MG63 (cell line): ENCODE measurements around the gene IRF1. TPM values are rescaled to one million over a fixed set of nuclear protein-coding genes. Genes with fewer than 3 reads are reported as not detected.

Experiments
- DNase-seq: peaks from one replicate; pipeline ENCODE4 v3.0.0-alpha.2; 2020
- H3K27me3 ChIP-seq: fragments of 250-450 bp; sonication (Bioruptor Pico); 2 replicates; pipeline ENCODE4 v1.5.1; 2020; ENCODE audit warnings: mild to moderate bottlenecking, moderate library complexity
- H3K36me3 ChIP-seq: fragments of 250-450 bp; sonication (Bioruptor Pico); 2 replicates; pipeline ENCODE4 v1.5.1; 2020; ENCODE audit warnings: mild to moderate bottlenecking, moderate library complexity
- H3K4me3 ChIP-seq: fragments of 250-450 bp; sonication (Bioruptor Pico); 2 replicates; pipeline ENCODE4 v1.5.1; 2020; ENCODE audit warnings: mild to moderate bottlenecking, moderate library complexity
- H3K9me3 ChIP-seq: fragments of 250-450 bp; sonication (Bioruptor Pico); 2 replicates; pipeline ENCODE4 v1.5.1; 2020; ENCODE audit warnings: mild to moderate bottlenecking, moderate library complexity
- total RNA-seq: library from RNA; depleted of rRNA; stranded (reverse); fragments of >200 nt; shearing (Covaris generic); gene quantifications from 2 replicates; pipeline ENCODE4 v1.2.3, GENCODE V29; 2014; ENCODE audit warnings: low replicate concordance

Gene IRF1
- total RNA-seq, 1 experiment from 2014 or later, result 34.7 TPM

DNA sequence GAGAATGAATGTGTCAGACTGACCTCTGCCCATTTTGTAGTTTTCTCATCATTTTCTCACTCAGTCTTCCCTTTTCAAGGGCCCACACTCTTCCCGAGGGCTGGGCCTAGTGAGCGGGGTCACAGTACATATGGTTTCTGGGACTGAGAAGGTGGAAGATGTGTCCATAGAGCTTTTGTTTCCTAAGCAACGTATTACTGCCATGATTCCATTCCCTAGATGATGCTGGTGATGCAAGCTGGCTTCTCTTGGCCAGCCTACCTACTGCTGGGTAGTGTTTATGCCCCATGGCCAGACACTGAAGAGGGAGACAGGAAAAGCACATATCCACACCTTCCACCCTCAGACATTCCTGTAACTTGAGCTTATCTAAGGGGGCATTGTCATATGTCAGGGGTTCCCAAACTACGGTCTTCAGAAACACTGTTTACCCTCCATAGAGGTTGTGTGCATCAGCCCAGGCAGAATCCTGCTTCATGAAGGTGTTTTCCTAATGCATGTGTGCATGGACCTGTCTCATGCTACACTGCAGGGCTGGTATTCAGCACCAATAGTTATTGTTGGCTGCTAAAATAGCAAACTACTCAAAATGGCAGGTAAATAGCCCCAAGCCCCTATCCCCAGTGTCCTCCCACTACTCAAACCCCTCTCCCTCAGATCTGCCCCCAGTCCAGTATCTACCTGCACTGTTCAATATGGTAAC, 9.5 kb downstream of the IRF1 start:
- DNase-seq, result no peak
- Histone ChIP-seq H3K36me3 (peaks cover 32% of the 10 kb centered on the region), H3K27me3 (no peaks in the 10 kb centered on the region), H3K4me3 (no peak overlapping the region), H3K9me3 (no peaks in the 10 kb centered on the region)

DNA sequence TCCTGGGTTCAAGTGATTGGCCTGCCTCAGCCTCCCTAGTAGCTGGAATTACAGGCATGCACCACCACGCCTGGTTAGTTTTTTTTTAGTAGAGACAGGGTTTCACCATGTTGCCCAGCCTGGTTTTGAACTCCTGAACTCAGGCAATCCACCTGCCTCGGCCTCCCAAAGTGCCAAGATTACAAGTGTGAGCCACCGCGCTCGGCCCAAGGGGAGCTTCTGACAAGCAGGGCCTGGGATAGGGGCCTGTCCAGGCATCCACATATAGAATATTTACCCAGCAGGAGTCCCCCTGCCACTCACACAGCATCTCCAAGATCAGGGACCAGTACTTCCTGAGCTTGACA, 10.1 kb downstream of the IRF1 start:
- Histone ChIP-seq H3K4me3 (no peak overlapping the region), H3K27me3 (no peaks in the 10 kb centered on the region), H3K9me3 (no peaks in the 10 kb centered on the region), H3K36me3 (peaks cover 27% of the 10 kb centered on the region)
- DNase-seq, result no peak

DNA sequence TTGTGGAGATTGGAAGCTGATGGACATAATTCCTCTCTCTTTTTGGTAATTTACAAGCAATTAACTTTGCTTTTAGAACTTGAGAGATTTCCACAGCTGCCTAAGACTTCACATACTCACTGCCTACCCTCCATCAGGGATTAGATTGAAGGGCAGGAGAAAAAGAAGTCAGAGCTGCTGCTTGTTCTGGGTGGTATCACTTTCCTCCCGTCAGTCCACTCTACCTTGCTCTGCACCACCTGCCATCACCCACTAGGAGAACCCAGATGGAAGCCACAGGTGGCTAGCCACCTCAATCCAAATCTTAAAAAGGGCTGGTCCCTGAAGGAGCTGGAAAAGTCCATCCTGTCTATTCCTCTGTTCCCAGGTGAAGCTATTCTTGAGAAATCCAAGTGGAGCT, 10.5 kb downstream of the IRF1 start:
- H3K9me3 ChIP-seq, result no peaks in the 10 kb centered on the region
- H3K27me3 ChIP-seq, result no peaks in the 10 kb centered on the region
- peaks cover 23% of the 10 kb centered on the region for H3K36me3 ChIP-seq
- H3K4me3 ChIP-seq, result no peak overlapping the region
- DNase-seq, result no peak

DNA sequence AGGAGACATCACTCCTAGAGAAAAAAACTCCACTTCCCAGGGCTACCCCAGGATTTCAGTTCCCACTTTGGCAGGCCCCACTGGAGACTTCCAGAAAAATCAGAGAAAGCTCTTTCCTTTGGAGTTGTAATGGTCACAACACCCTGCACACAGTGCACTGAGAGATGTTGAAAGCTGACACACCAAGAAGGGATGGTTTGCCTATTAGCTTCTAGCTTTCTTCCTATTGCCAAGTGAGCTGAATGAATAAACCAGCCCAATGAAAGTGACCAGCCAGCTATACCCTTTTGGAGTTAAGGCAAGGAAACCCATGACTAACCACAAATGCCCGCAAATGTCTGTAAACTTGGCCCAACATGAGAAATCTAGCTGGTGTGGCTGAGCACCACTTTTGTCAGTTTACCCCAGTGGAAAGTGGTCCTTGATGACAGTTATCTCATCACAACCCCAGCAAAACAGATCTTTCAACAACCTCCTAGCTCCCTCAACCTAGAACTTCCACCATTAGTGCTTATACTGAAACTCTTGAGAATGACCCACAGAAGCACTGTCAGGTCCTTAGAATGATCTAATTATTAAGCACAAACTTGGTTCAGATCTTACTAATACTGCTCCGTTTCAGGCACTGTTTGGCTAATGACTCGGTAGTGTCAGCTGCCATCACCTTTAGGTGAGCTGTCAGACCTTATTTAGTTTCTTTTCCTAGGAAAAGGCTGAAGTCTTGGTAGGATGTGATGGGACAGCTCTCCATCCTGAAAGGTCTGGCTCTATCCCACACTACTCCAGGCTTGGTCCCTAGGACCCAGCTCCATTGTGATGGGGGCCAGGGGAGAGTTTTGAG, 11.2 kb downstream of the IRF1 start:
- peak; percentile 27 for DNase-seq
- Histone ChIP-seq H3K9me3 (no peaks in the 10 kb centered on the region), H3K36me3 (peaks cover 17% of the 10 kb centered on the region)

DNA sequence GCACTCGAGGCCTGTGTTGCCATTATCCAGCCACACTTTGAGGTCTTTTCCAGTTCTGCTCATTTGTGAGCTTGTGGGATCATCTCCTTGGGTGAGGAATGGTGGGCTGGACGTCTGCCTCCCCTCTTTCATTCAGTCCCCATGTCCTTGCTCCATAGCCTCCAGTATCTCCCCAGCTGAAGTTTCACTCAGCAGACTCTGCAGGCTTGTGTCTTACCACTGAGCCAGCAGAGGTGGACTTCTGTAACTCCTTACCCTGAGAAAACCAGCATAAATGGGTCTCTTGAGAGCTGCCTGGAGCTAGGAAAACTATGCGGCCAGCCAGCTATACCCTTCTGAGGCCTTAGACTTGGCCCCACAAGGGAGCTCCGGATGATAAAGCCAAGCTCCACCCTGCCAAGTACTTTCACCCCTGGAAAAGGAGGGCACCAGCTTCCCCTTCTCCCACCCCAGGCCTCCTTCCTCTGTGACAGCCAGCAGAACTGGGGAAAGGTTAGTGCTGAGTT, 12.2 kb downstream of the IRF1 start:
- Histone ChIP-seq H3K27me3 (no peaks in the 10 kb centered on the region), H3K9me3 (no peaks in the 10 kb centered on the region), H3K4me3 (no peak overlapping the region), H3K36me3 (peaks cover 8% of the 10 kb centered on the region)
- no peak for DNase-seq

More for the DNA sequence above, 11.2 kb downstream of the IRF1 start:
- no peak overlapping the region for H3K4me3 ChIP-seq
- no peaks in the 10 kb centered on the region for H3K27me3 ChIP-seq

DNA sequence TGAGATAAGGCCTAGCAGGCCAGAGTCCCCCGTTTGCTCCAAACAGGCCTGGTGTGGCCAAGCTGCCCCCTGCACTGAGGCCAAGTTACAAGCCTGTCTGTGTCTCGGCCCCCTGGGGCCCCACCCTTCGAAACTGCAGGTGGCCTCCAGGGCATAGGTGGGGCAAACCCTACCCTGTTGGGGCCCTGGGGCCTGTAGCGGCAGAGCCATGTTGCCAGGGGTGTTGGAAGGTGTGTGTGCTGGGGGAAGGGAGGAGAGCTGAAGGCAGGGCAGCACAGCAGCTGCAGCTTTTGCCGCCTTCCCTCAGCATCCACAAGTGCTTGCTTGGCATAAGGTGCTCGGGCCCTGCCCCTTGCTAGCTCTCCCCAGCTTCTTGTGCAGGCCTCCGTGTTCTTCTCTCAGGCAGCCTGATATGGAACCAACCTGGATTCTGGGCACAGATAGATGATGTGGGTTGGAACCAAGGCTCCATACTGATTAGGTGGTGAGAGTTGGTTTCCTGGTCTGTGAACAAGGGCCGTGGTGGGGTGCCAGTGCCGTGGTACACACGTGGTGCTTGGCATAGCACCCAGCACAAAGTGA, 12.7 kb downstream of the IRF1 start:
- Histone ChIP-seq H3K4me3 (no peak overlapping the region), H3K36me3 (peaks cover 2% of the 10 kb centered on the region), H3K27me3 (no peaks in the 10 kb centered on the region), H3K9me3 (no peaks in the 10 kb centered on the region)
- DNase-seq, result no peak

DNA sequence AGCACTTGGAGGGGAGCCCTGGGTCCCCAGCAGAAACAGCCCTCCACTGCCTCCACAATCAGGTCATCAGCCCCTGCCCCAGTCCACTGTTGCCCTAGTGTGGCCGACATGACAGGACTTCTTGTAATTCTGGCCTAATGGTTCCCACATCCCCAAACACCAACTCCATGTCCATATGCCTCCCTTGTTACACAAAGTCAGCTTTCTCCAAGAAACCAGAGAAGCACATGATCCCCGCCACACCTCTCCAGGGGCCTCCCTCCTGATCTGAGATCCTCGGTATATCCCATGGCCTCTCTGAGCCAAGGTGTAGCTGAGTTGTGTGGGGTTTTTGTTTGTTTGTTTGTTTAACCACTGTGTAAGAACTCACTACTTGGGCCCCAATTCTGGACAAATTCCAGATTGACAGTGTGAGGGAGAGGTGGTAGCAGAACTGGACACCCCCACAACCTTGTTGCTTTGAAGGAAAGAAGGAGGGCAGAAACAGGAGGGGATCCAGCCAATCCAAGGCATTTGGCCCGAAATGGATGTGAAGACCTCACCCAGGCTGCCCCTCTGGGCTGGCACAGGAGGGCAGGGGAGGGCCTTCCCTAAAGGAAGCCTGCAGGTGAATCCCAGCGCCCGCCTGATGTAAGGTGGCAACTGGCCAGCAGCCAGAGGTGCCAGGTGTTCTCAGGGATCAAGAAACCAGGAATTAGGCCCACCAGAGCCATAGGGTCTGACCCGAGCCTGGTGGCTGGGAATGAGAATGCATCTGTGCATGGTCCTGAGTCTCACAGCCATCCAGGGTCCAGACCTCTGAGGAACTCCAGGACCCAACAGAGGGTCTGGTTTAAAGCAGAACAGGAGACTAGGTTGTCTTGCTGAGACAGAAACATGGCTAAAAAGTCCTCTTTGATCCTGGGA, 13.4 kb downstream of the IRF1 start:
- no peak for DNase-seq
- H3K36me3 ChIP-seq, result no peaks in the 10 kb centered on the region; the same call in 1 of the 2 replicates
- no peak overlapping the region for H3K4me3 ChIP-seq
- H3K27me3 ChIP-seq, result no peaks in the 10 kb centered on the region
- no peaks in the 10 kb centered on the region for H3K9me3 ChIP-seq

DNA sequence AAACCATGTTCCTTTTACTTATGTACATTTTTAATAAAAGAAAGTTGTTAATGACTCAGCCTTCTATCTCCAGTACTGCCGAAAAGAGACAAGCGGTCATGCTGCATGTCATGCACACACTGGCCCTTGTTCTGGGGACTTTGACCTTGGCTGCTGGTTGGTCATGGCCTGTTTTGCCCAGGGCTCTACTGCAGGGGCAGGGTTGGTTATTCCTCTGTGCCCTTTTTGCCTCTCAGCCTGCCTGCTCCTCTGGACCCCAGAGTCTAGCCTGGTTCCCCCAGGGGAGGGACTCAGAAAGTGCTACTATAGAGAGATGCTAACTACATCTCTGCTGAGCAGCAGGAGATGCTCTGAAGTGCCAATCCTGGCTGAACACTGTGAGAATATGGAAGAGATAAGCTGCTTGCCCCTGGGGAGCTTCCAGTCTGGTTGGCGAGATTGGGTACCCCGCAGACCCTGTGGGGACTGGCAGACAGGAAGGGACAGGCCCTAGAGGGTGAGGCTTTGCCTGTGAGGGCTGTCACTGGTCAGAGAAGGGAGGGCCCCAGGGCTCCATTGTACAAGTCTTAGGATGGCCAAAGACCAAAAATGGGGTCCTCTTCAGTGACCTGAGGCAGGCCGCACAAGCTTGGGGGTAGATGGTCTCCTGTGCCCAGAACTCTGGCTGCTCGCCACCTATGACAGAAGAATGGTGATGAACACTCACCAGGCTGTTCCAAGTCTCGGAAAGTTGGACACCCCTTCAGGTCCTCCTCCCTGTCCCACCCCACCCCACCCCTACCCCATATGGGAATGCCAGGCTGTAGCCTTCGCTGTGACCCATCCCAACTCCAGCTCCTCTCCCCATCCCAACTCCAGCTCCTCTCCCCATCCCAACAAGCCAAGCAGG, 14.3 kb downstream of the IRF1 start:
- Histone ChIP-seq H3K27me3 (no peaks in the 10 kb centered on the region), H3K9me3 (no peaks in the 10 kb centered on the region), H3K36me3 (no peaks in the 10 kb centered on the region; the same call in 1 of the 2 replicates), H3K4me3 (no peak overlapping the region)
- no peak for DNase-seq

DNA sequence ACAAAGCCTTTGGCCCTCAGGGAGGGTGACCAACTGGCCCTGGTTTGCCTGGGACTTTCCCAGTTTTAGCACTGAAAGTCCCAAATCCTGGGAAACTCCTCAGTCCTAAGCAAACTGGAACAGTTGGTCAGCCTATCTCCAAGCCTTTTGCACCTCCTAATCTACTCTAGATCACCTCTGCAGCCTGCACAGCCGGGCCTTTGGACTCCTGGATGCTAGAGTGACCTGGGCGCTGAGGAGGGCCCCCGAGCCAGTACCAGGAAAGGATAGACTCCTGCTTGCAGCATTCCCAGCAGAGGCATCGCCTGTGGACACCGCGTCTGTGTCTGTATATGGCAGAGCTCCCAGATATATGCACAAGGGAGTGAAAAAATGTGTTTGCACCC, 15.1 kb downstream of the IRF1 start:
- no peak for DNase-seq
- no peaks in the 10 kb centered on the region for H3K9me3 ChIP-seq
- no peaks in the 10 kb centered on the region; the same call in none of the 2 replicates for H3K36me3 ChIP-seq
- no peaks in the 10 kb centered on the region for H3K27me3 ChIP-seq
- no peak overlapping the region for H3K4me3 ChIP-seq

DNA sequence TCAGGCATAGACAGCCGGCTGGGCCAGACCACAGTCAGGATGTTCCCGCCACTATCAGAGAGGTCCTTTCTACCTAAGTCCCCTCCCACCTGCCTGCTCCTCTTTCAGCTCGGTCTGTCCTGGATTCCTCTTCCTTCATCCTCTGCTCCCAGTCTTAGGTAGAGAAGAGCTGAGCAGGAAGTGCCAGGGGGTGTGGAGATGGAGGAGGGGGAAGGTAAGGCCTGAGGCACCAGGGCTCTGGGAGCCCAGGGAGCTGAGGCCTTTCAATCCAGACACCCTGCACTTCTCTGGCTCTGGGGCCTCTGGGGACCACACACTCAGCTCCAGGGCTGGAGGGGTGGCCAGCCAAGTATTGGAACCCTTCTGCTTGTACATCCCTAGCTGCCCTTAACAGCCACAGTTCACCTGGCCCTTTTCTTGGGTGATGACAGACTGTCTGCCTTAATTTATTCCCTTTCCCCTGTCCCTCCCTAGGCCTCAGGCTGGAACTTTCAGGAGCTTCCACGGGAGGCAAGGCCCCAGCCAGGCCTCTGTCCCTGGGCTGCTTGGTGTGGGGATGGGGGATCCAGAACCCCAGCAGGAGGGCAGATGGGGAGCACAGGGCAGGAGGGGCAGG, 15.6 kb downstream of the IRF1 start:
- H3K36me3 ChIP-seq, result no peaks in the 10 kb centered on the region; the same call in none of the 2 replicates
- H3K4me3 ChIP-seq, result no peak overlapping the region
- no peaks in the 10 kb centered on the region for H3K27me3 ChIP-seq
- no peaks in the 10 kb centered on the region for H3K9me3 ChIP-seq
- DNase-seq, result no peak

DNA sequence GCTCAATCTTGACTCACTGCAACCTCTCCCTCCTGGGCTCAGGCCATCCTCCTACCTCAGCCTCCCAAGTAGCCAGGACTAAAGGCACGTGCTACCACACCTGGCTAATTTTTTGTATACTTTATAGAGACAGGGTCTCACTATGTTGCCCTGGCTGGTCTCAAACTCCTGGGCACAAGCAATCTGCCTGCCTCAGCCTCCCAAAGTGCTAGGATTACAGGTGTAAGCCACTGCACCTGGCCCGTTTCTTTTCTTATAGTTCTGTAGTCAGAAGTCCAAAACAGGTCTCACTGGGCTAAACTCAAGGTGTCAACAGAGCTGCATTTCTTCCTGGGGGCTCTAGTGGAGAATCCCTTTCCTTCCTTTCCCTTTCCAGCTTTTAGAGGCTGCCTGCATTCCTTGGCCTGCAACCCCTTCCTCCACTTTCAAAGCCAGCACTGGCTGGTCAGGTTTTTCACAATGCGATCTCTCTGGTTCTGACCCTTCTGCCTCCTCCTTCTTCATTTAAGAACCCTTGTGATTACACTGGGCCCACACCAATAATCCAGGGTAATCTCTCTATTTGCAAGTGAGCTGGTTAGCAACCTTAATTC, 16.3 kb downstream of the IRF1 start:
- Histone ChIP-seq H3K36me3 (peaks cover 5% of the 10 kb centered on the region), H3K27me3 (no peaks in the 10 kb centered on the region), H3K9me3 (no peaks in the 10 kb centered on the region), H3K4me3 (no peak overlapping the region)
- no peak for DNase-seq

DNA sequence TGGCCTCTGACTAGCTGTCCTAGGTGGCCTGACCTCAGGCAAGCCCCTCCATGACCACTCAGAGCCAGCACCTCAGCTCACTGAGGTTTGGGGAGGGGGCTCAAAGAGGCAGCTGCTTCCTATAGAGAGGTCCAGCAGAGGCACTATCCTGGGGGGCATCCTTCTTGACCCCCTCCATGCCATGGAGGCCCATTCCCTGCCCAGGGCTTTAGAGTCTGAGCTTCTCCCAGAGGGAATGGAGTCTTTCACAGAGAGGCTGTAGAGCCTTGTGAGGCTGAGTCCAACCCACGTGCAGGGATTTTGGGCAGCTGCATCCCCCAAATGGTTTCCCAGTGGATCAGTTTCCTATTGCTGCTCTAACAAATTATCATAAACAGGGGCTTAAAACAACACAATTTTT, 16.9 kb downstream of the IRF1 start:
- no peak for DNase-seq
- H3K4me3 ChIP-seq, result no peak overlapping the region
- H3K36me3 ChIP-seq, result peaks cover 9% of the 10 kb centered on the region
- H3K9me3 ChIP-seq, result peaks cover 4% of the 10 kb centered on the region; the same call in 1 of the 2 replicates
- H3K27me3 ChIP-seq, result no peaks in the 10 kb centered on the region

DNA sequence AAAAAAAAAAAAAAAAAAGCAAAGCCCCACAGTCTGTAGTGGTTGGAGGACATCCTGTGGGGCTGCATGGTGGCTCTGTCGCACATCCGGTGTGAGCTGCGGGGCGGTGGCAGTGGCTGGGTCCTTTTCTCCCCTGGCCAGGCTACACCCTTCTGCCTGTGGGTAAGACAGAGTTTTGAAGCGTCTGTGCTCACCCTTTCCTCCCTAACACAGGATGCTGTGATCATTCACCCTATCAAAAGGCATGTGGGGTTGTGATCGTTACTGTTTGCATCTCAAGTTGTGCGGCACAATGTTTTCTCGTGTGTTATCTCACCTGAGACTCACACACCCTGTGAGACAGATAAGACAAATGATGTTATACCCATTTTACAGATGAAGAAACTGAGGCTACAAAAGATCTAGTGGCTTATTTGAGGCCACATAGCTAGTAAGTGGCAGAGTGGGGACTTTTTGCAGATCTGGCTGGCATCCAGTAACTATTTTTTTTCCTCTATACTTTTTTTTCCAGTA, 17.5 kb downstream of the IRF1 start:
- H3K36me3 ChIP-seq, result peaks cover 9% of the 10 kb centered on the region
- DNase-seq, result no peak
- H3K4me3 ChIP-seq, result no peak overlapping the region
- H3K27me3 ChIP-seq, result no peaks in the 10 kb centered on the region
- peaks cover 4% of the 10 kb centered on the region; the same call in 1 of the 2 replicates for H3K9me3 ChIP-seq

DNA sequence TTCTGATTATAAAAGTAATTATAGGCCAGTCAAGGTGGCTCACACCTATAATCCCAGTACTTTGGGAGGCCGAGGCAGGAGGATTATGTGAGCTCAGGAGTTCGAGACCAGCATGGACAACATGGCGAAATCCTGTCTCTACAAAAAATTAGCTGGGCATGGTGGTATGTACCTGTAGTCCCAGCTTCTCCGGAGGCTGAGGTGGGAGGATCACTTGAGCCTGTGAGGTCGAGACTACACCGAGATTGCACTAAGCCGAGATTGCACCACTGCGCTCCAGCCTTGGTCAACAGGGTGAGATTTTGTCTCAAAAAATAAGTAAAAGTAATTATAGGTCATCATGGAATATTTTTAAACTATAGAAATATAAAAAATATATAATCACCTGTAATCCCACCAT, 18.1 kb downstream of the IRF1 start:
- H3K9me3 ChIP-seq, result peaks cover 4% of the 10 kb centered on the region; the same call in 1 of the 2 replicates
- no peak overlapping the region for H3K4me3 ChIP-seq
- no peak for DNase-seq
- peaks cover 9% of the 10 kb centered on the region for H3K36me3 ChIP-seq
- no peaks in the 10 kb centered on the region for H3K27me3 ChIP-seq

DNA sequence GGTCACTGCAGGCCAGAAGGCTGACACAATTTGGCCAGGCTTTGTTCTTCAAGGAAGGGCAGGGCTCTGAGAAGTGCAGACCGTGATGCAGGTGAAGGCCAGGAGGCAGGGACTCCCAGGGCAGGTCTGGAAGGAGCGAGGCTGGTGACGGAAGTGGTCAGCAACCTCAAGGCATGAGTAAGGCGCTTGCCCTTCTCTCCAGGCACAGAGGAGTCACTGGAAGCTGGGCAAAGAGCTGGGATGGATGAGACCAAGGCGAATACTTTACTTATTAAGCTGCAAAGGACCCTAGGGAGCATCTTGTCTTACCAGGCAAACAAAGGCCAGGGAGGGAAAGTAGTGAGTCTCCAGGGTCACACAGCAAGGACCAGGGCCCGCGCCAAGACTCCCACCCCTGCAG, 18.6 kb downstream of the IRF1 start:
- no peaks in the 10 kb centered on the region for H3K27me3 ChIP-seq
- DNase-seq, result no peak
- H3K4me3 ChIP-seq, result no peak overlapping the region

More for the DNA sequence above, 18.6 kb downstream of the IRF1 start:
- peaks cover 9% of the 10 kb centered on the region for H3K36me3 ChIP-seq
- H3K9me3 ChIP-seq, result peaks cover 4% of the 10 kb centered on the region; the same call in 1 of the 2 replicates
